HG03108 (cell line): ENCODE data around the gene DNAH12.
"Not testable (repeated sequence)": the region's sequence is repeated elsewhere in the genome, so short reads cannot be mapped to it uniquely, and the experiment has no call there.

Source experiments
- ATAC-seq: cut with Tn5 transposase; IDR thresholded peaks from one replicate; pipeline ENCODE4 v1.9.1; 2021; ENCODE audit warnings: moderate library complexity; ENCODE audit not compliant: unreplicated experiment

DNAH12 gene

DNA sequence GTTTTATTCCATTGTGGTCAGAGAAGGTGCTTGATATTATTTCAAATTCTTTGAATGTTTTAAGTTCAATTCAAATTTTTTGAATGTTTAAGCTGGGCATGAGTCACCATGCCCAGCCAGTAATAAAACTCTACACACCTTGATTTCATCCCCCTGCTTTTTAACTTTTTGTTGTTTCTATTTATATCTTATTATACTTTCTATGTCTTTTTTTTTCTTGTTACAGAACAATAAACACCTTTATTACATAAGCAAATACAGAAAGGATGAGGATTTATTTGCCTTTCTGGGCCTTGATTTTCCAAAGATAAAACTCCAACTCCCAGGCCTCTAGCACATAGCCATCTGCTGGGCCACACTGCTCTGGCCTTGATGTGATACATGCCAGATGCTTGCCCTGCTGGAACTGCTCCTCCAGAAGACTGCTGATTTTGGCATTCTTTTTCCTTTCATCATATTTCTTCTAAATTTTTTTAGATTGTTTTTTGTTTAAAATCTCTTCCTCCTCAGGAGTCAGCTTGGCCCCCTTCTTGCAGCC is 14.0 kb downstream of the DNAH12 start:
- ATAC-seq: no peak

GRCh38 chr3:57518276-57518915 is 25.7 kb downstream of the DNAH12 start:
- ATAC-seq: no peak

DNA sequence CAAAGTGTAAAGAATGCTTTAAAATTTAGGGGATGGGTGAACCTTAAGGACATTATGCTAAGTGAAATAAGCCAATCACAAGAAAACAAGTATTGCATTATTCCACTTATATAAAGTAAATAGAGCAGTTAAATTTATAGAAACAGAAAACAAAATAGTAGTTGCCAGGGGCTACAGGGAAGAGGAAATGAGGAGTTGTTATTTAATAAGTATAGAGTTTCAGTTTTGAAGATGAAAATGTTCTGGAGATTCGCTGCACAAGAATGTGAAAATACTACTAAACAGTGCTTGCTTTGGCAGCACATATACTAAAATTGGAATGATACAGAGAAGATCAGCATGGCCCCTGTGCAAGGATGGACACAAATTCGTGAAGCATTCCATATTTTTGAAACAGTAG is 32.0 kb downstream of the DNAH12 start:
- no peak for ATAC-seq

GRCh38 chr3:57505901-57506300 is 38.2 kb downstream of the DNAH12 start:
- ATAC-seq: no peak

GRCh38 chr3:57500506-57500905 is 43.6 kb downstream of the DNAH12 start:
- no peak for ATAC-seq

- no peak for ATAC-seq
Observed at GRCh38 chr3:57497904-57498303, 46.2 kb downstream of the DNAH12 start.

DNA sequence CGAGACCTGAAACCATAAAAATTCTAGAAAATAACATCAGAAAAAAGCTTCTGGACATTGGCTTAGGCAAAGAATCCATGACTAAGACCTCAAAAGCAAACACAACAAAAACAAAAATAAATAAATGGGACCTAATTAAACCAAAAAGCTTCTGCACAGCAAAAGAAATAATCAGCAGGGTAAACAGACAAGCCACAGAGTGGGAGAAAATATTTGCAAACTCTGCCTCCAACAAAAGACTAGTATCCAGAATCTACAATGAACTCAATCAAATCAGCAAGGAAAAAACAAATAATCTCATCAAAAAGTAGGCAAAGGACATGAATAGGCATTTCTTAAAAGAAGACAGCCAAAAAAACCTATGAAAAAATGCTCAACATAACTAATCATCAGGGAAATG is 59.6 kb downstream of the DNAH12 start:
- ATAC-seq: no peak

DNA sequence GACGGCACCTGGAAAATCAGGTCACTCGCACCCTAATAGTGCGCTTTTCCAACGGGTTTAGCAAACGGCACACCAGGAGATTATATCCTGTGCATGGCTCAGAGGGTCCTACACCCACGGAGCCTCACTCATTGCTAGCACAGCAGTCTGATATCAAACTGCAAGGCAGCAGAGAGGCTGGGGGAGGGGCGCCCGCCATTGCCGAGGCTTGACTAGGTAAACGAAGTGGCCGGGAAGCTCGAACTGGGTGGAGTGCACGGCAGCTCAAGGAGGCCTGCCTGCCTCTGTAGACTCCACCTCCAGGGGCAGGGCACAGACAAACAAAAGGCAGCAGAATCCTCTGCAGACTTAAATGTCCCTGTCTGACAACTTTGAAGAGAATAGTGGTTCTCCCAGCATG is 67.0 kb downstream of the DNAH12 start:
- not testable (repeated sequence) for ATAC-seq

DNA sequence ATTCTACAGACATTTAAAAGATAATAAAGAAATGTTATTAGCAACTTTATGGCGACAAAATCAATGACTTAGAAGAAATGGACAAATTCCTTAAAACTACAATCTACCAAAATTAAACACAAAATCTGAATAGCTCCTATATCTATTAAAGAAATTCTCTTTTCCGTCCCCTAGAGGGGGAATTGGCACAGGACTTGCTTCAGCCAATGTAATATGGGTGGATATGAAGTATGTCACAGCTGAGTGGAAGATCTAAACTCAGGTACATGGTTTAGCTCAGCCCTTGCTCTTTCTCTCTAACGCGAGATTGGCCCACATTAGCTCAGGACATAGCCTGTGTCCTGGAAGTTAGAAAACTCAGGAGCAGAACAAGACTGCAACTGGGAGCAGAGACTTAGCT is 79.3 kb downstream of the DNAH12 start:
- ATAC-seq: no peak

DNA sequence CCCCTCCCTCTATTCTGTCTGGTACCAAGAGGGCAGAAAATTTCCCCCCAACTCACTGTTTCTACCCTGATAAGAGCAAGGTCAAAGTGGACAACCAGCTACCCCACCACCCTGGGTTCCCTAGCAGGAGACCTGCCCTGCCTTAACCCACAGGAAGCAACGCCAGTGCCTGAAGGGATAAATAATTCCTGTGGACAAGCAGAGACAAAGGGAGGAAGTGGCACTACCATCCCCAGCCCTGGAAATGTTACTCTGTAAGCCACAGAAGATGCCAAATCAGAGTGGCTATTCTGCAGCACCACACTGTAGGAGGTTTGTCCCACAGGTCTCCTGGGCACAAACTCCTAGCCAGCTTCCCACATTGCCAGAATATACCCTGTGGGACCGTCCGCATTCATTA is 80.1 kb downstream of the DNAH12 start:
- ATAC-seq: no peak

DNA sequence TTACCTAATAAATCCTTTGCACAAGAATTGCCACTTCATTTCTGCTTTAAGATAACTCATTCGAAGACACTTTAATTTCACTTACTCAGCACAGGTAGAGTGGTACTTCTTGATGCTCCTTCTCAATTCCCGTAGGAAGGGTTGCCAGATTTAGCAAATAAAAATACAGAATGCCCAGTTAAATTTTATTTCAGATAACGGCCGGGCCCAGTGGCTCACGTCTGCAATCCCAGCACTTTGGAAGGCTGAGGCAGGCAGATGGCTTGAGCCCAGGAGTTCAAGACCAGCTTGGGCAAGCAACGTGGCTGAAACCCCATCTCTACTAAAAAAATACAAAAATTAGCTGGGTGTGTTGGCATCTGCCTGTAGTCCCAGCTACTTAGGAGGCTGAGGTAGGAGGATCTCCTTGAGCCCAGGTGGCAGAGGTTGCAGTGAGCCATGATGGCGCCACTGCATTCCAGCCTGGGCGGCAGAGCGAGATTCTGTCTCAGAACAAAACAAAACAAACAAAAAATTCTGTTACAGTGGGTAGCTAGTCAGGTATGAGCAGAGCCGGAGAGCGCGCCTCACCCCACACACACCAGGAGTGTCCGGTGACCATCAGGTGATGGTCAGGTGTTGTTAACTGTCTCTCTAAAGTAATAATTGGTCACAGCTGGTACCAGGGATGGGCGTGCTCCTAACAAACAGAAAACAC is 92.8 kb downstream of the DNAH12 start:
- ATAC-seq: no peak

DNA sequence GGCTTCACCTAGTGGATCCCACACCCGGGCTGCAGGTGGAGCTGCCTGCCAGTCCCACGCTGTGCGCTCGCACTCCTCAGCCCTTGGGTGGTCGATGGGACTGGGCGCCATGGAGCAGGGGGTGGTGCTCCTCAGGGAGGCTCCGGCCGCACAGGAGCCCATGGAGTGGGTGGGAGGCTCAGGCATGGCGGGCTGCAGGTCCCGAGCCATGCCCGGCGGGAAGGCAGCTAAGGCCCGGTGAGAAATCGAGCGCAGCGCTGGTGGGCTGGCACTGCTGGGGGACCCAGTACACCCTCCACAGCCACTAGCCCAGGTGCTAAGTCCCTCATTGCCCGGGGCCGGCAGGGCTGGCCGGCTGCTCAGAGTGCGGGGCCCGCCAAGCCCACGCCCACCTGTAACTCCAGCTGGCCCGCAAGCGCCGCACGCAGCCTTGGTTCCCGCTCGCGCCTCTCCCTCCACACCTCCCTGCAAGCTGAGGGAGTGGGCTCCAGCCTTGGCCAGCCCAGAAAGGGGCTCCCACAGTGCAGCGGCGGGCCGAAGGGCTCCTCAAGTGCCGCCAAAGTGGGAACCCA is 94.8 kb downstream of the DNAH12 start:
- ATAC-seq: not testable (repeated sequence)

DNA sequence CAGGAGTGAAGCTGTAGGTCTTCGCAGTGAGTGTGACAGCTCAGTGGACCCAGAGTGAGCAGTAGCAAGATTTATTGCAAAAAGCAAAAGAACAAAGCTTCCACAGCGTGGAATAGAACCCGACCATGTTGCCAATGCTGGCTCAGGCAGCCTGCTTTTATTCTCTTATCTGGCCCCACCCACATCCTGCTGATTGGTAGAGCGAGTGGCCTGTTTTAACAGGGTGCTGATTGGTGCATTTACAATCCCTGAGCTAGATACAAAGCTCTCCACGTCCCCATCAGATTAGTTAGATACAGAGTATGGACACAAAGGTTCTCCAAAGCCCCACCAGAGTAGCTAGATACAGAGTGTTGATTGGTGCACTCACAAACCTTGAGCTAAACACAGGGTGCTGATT is 95.7 kb downstream of the DNAH12 start:
- not testable (repeated sequence) for ATAC-seq

DNA sequence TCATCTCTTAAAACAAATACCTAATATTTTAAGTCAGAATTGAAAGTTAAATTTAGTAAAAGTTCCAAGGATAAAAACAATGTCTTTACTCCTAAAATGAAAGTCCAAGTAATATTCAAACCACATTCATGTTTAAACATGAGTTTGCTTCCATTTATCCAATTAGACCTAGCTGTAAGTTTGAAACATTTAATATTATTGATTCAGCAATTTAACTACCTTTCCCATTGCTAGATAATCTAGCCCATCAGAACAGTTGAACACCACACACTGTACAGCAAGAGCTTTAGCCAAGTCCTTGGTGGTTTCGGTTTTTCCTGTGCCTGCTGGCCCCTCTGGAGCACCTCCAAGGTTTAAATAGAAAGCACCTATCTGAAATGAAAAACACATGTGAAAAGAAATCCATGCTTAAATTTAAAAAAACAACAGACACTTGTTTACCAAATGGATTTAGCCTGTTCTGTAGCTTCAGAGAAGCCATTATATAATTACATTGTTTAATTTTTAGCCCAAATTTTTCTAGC is 97.8 kb downstream of the DNAH12 start:
- ATAC-seq: no peak

GRCh38 chr3:57444469-57444868 is 99.7 kb downstream of the DNAH12 start:
- ATAC-seq: no peak

- ATAC-seq: not testable (repeated sequence)
Observed at GRCh38 chr3:57440144-57440543, 104.0 kb downstream of the DNAH12 start.

- ATAC-seq: not testable (repeated sequence)
Observed at GRCh38 chr3:57438460-57438859, 105.7 kb downstream of the DNAH12 start.

- ATAC-seq: no peak
Observed at GRCh38 chr3:57436195-57436761, 107.9 kb downstream of the DNAH12 start.

DNA sequence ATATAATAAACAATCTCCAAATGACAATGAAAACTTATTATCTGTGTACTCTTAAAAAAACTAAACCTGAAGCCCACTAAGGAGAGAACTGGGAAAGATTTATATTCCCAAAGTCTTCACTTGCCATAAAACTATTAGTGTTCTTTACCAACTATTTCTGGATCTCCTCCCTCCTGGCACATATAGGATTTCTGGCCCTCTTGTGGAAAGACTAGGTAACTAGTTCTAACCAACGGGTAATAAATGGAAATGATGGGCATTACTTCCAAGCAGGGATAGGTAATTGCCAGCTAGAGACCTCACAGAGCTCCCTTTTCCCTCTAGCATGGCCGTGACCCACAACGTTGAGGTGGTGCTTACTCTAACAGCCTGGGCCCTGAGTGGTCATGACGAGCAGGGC is 110.1 kb downstream of the DNAH12 start:
- ATAC-seq: no peak

DNA sequence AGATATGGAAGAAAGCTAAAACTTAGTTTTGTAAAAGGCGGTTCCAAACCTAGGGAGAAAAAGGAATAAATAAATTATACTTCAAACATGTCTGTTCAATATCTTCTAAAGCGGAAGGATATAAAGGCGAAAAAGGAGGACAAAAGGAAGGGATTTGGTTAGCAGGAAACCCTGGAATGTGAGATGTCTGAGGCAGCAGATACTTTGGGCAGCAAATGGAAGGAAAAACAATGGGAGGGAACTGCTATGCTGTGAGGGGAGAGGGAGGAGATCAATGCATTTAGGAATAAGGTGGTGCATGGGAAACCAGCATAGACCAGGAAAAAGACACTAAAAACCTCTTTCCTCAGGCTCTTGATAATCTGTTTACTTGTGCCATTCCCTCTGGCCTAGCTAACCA is 120.8 kb downstream of the DNAH12 start:
- no peak for ATAC-seq

DNA sequence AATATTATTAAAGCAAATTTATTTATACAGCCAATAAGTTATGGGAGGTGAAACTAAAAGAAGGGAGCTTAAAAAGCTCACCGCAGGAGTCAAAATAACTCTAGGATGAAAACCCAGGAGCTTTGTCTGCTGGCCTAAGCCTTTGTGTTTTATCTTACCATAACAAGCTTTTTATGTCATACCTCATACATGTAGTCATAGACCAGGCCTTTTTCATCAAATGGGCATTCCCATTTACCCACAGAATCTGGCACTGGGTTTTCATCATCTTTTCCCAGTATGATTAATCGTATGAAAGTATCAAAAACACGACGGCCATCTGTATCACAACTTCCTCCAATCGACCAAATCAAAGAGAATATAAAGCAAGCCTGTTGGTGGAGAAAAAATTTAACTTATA is 122.8 kb downstream of the DNAH12 start:
- ATAC-seq: no peak

DNA sequence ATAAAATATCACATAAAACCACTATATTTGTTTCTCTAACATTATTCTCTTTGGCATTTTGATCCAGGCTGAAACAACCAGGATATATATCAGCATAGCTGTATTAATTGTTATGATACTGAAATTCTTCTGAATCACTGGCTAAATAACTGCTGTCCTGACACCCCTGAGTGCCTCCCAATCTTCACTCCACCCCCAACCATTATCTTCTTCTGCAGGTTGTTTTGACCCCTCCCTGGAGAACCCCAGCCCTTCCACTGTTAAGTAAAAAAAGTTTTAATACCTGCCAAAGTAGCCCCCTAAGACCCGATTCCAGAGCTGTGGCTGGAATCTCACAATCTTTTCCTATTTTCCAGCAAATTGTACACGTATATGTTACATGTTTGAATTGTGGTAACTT is 124.1 kb downstream of the DNAH12 start:
- no peak for ATAC-seq
